Posterior vena cava (tissue), 2 donors: Measurements from ENCODE around the gene CHFR. TPM values are rescaled to one million over a fixed set of nuclear protein-coding genes. Genes with fewer than 3 reads are reported as not detected.
"Not testable (repeated sequence)": the region's sequence is repeated elsewhere in the genome, so short reads cannot be mapped to it uniquely, and the experiment has no call there.

Source experiments
- DNase-seq: peaks from one replicate; pipeline ENCODE4 v3.0.0-alpha.2; 2020; ENCODE audit warnings: low spot score
- intact Hi-C, 2 donors: fragments of 100-400 bp; cut with DNase I; formaldehyde crosslinking; loops; one replicate each; pipeline versions ENCODE4 v1.14.1 to v1.14.2; 2022 to 2023
- long read RNA-seq, 2 donors: library from polyadenylated mRNA; unstranded; transcript quantifications; one replicate each; pipeline ENCODE4 v2.0.0, GENCODE V29; 2020 to 2021
- total RNA-seq, 2 donors: library from RNA; stranded (reverse); fragmentation: NEBNext Ultra II Directional; extraction: Animal tissue kit (Norgen Biotek cat#: 25700); gene quantifications; one replicate each; pipeline ENCODE4 v1.2.1, GENCODE V29; 2021
- donor health status: DM: yes; HTN: yes; CAD: no.
- donor health status: DM: yes; HTN: yes; CAD: no.

Gene CHFR
- 10 to 100 TPM; 36.9 to 38.5 TPM for total RNA-seq
- long read RNA-seq, donor 1, partial matches to known transcripts = 3 of 22 reads
- long read RNA-seq, donor 1, other reads (novel, unspliced or antisense) = 17 of 22 reads
- long read RNA-seq, donor 2, partial matches to known transcripts = 11 of 30 reads
- long read RNA-seq, donor 2, other reads (novel, unspliced or antisense) = 18 of 30 reads

GRCh38 chr12:132887513-132888351, at the start of gene CHFR:
Gene CHFR, minus strand, starts transcription at chr12:132887605. Its CDS starts 277 bp downstream, at chr12:132887328.
- intact Hi-C loops = no loop called here

GRCh38 chr12:132936921-132937320, 49.5 kb upstream of the CHFR start:
- intact Hi-C loops, DNase-seq: not testable (repeated sequence)

More at GRCh38 chr12:132887513-132888351, at the start of gene CHFR:
- peak; percentile 100 for DNase-seq

GRCh38 chr12:132936163-132936562, 48.8 kb upstream of the CHFR start:
- DNase-seq = no peak
- intact Hi-C loops = no loop called here

GRCh38 chr12:132926415-132926833, 39.0 kb upstream of the CHFR start:
- no peak for DNase-seq
- intact Hi-C loops = no loop called here

GRCh38 chr12:132925597-132926414, 38.4 kb upstream of the CHFR start:
- DNase-seq = no peak
- intact Hi-C loops = no loop called here

- intact Hi-C loops = no loop called here
- DNase-seq = no peak
These were observed 37.0 kb upstream of the CHFR start for GRCh38 chr12:132924356-132924755.

- intact Hi-C loops = no loop called here
These were observed 36.0 kb upstream of the CHFR start for GRCh38 chr12:132923356-132923909.

GRCh38 chr12:132922676-132923075, 35.3 kb upstream of the CHFR start:
- DNase-seq = no peak
- intact Hi-C loops = no loop called here

More at GRCh38 chr12:132923356-132923909, 36.0 kb upstream of the CHFR start:
- no peak for DNase-seq

- intact Hi-C loops = no loop called here
- no peak for DNase-seq
These were observed 34.3 kb upstream of the CHFR start for GRCh38 chr12:132921685-132922084.

GRCh38 chr12:132918680-132919079, 31.3 kb upstream of the CHFR start:
- no peak for DNase-seq
- intact Hi-C loops = loop anchor here in 1 of 2 donors (5.0 kb wide), 1 partner anchor 124 kb away; no protein-coding TSS in a partner anchor

GRCh38 chr12:132909030-132909368, 21.6 kb upstream of the CHFR start:
- no peak for DNase-seq
- intact Hi-C loops = loop anchor here in 1 of 2 donors (2.0 kb wide), 1 partner anchor 48 kb away; the partner anchor contains the start of gene ZNF605

GRCh38 chr12:132908145-132909029, 21.0 kb upstream of the CHFR start:
- intact Hi-C loops = loop anchor here in 1 of 2 donors (2.0 kb wide), 1 partner anchor 48 kb away; the partner anchor contains the start of gene ZNF605
- DNase-seq = peak; percentile 98

- intact Hi-C loops = loop anchor here in 1 of 2 donors (2.0 kb wide), 1 partner anchor 49 kb away; the partner anchor contains the start of gene ZNF605
- DNase-seq = not testable (repeated sequence)
These were observed 20.4 kb upstream of the CHFR start for GRCh38 chr12:132907789-132908144.

- intact Hi-C loops = no loop called here
These were observed 19.8 kb upstream of the CHFR start for GRCh38 chr12:132907216-132907615.

GRCh38 chr12:132904718-132905328, 17.4 kb upstream of the CHFR start:
- intact Hi-C loops = no loop called here
- peak; percentile 93 for DNase-seq

More at GRCh38 chr12:132907216-132907615, 19.8 kb upstream of the CHFR start:
- DNase-seq = no peak

- no peak for DNase-seq
- intact Hi-C loops = no loop called here
These were observed 11.6 kb upstream of the CHFR start for GRCh38 chr12:132899033-132899432.

- DNase-seq = no peak
- intact Hi-C loops = no loop called here
These were observed 1.4 kb upstream of the CHFR start for GRCh38 chr12:132888852-132889251.
